Measurements from ENCODE around the gene IL22. TPM values are rescaled to one million over a fixed set of nuclear protein-coding genes. Genes with fewer than 3 reads are reported as not detected.
"Not testable (repeated sequence)": the region's sequence is repeated elsewhere in the genome, so short reads cannot be mapped to it uniquely, and the experiment has no call there.

IL22 gene
- total RNA-seq, 5 donors from 2014 or later (not counting 1 experiment from before 2014, with no cell fraction given), result 0.63 TPM; not detected in 4

DNA sequence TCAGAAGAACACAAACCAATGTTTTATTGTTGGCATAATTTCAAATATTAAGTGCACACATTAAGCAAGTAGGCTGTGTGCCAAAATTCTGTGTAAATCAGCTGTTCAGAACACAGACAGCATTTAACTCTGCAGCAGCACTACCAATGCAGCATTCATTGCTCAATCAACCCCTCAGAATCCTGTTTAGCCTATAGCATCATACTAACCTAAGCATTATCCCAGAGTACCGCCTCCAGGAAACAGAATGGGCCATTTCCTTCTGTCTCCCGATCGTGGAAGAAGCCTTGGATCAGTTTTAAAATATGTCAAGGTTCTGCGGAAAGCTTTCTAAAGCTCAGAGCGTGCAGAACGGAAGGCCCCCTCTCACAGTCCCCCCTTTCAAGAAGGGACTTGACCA, 31.1 kb downstream of the IL22 start:
- H3K27ac Mint-ChIP-seq, result no peak overlapping the region
- CTCF ChIA-PET, result interaction anchor here (0.5 to 4.4 kb wide), 29 partner anchors 10 to 614 kb away, joined by 3 to 69 read pairs (median 4); partner anchors contain the start of gene MDM1 (in 1 of the 2)
- WGBS (ENCODE audit: insufficient coverage), result 88% methylated on average over 6 of the region's 6 CpGs

DNA sequence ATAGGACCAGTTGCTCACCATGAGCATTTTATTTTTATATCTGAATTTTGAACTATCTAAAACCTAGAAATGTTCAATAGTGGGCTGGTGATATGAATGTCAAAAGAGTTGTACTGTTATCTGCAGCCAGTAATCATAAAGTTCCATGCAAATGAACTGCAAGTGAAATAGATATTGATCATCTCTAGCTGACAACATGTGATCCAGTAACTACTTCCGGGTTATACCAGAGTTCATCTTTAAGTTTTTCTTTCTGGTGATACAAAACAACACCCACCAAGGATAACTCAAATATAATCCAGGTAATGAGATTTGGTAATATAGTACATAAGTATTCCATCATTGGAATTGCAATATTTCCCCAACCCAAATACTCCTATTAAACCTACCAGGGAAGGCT, 31.9 kb downstream of the IL22 start:
- ChIA-PET POLR2A (no interaction called here), CTCF (interaction anchor here (0.6 to 2.5 kb wide), 3 partner anchors 18 to 99 kb away, joined by 4 to 21 read pairs (median 12); no protein-coding TSS in a partner anchor)
- peaks cover 0 to 4% of the 10 kb centered on the region in 2 experiments for H3K4me1 ChIP-seq (ENCODE audit: control insufficient read depth in 1 of 2, extremely low read depth in 1 of 2, insufficient read depth in 2 of 2, low read length in 2 of 2)
- Mint-ChIP-seq H3K36me3 (no peaks in the 10 kb centered on the region), H3K27ac (no peak overlapping the region), H3K27me3 (peaks cover 4 to 6% of the 10 kb centered on the region in 2 donors), H3K9me3 (no peaks in the 10 kb centered on the region), H3K4me3 (no peak overlapping the region), H3K4me1 (peaks cover 7 to 17% (median 8%) of the 10 kb centered on the region in 3 donors)
- no peaks in the 10 kb centered on the region for H3K9me3 ChIP-seq
- ATAC-seq (replicated peaks in 1 of 4), result no peak
- no peak for DNase-seq
- H3K36me3 ChIP-seq (ENCODE audit: control insufficient read depth in 2 of 2, extremely low read depth in 1 of 2, insufficient read depth in 1 of 2, low read length in 1 of 2), result no peaks in the 10 kb centered on the region
- no peak overlapping the region for H3K4me3 ChIP-seq (ENCODE audit: control insufficient read depth in 1 of 2, extremely low read depth in 1 of 2, low read length in 1 of 2)
- WGBS (ENCODE audit: insufficient coverage), result no CpG with 5 or more reads among the region's 1 CpG
- no peaks in the 10 kb centered on the region for H3K27me3 ChIP-seq (replicated peaks in 1 of 2; ENCODE audit: control insufficient read depth in 2 of 2, extremely low read depth in 1 of 2, insufficient read depth in 2 of 2, low read length in 1 of 2)
- no peak overlapping the region for H3K27ac ChIP-seq (ENCODE audit: low read length)

More for the DNA sequence above, 31.1 kb downstream of the IL22 start:
- no peak for ATAC-seq (replicated peaks in 1 of 4)
- POLR2A ChIA-PET, result interaction anchor here in 1 of 2 donors (0.5 to 0.6 kb wide), 2 partner anchors 182 to 490 kb away, joined by 4 read pairs; no protein-coding TSS in a partner anchor
- H3K4me3 Mint-ChIP-seq, result no peak overlapping the region
- no peak for DNase-seq
- H3K27me3 ChIP-seq (replicated peaks in 1 of 2; ENCODE audit: control insufficient read depth in 2 of 2, extremely low read depth in 1 of 2, insufficient read depth in 2 of 2, low read length in 1 of 2), result no peaks in the 10 kb centered on the region
- H3K4me3 ChIP-seq (ENCODE audit: control insufficient read depth in 1 of 2, extremely low read depth in 1 of 2, low read length in 1 of 2), result no peak overlapping the region
- peaks cover 7 to 17% (median 8%) of the 10 kb centered on the region in 3 donors for H3K4me1 Mint-ChIP-seq
- H3K9me3 ChIP-seq, result no peaks in the 10 kb centered on the region
- H3K36me3 ChIP-seq (ENCODE audit: control insufficient read depth in 2 of 2, extremely low read depth in 1 of 2, insufficient read depth in 1 of 2, low read length in 1 of 2), result no peaks in the 10 kb centered on the region
- H3K36me3 Mint-ChIP-seq, result no peaks in the 10 kb centered on the region
- peaks cover 0 to 4% of the 10 kb centered on the region in 2 experiments for H3K4me1 ChIP-seq (ENCODE audit: control insufficient read depth in 1 of 2, extremely low read depth in 1 of 2, insufficient read depth in 2 of 2, low read length in 2 of 2)
- no peak overlapping the region for H3K27ac ChIP-seq (ENCODE audit: low read length)
- no peaks in the 10 kb centered on the region for H3K9me3 Mint-ChIP-seq
- H3K27me3 Mint-ChIP-seq, result peaks cover 4 to 6% of the 10 kb centered on the region in 2 donors

DNA sequence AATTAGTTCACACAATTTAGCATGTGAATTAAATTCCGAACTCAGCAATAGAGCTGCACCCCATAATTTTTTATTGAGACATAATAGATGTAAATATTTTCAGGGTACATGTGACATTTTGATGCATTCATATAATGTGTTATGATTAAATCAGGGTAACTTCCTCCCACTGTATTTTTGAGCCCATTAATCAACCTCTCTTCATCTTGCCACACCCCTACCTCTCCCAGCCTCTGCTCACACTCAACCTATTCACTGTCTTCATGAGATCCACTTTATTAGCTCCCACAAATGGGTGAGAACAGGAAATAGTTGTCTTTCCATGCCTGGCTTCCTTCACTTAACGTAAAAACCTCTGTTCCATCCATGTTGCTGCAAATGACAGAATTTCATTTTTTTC, 42.5 kb downstream of the IL22 start:
- no CpG with 5 or more reads among the region's 2 CpGs for WGBS (ENCODE audit: insufficient coverage)
- Histone ChIP-seq H3K4me3 (ENCODE audit: control insufficient read depth in 1 of 2, extremely low read depth in 1 of 2, low read length in 1 of 2) (no peak overlapping the region), H3K4me1 (ENCODE audit: control insufficient read depth in 1 of 2, extremely low read depth in 1 of 2, insufficient read depth in 2 of 2, low read length in 2 of 2) (no peaks in the 10 kb centered on the region), H3K27ac (ENCODE audit: low read length) (no peak overlapping the region), H3K36me3 (ENCODE audit: control insufficient read depth in 2 of 2, extremely low read depth in 1 of 2, insufficient read depth in 1 of 2, low read length in 1 of 2) (no peaks in the 10 kb centered on the region), H3K9me3 (no peaks in the 10 kb centered on the region), H3K27me3 (replicated peaks in 1 of 2; ENCODE audit: control insufficient read depth in 2 of 2, extremely low read depth in 1 of 2, insufficient read depth in 2 of 2, low read length in 1 of 2) (no peaks in the 10 kb centered on the region)
- Mint-ChIP-seq H3K36me3 (no peaks in the 10 kb centered on the region), H3K27me3 (no peaks in the 10 kb centered on the region), H3K4me3 (no peak overlapping the region), H3K9me3 (no peaks in the 10 kb centered on the region), H3K27ac (peak overlapping the region in 1 of 2 donors; percentile 40), H3K4me1 (peaks cover 6 to 15% (median 11%) of the 10 kb centered on the region in 3 donors)
- DNase-seq (no peak), ATAC-seq (replicated peaks in 1 of 4) (no peak)
- ChIA-PET POLR2A (no interaction called here), CTCF (no interaction called here)

DNA sequence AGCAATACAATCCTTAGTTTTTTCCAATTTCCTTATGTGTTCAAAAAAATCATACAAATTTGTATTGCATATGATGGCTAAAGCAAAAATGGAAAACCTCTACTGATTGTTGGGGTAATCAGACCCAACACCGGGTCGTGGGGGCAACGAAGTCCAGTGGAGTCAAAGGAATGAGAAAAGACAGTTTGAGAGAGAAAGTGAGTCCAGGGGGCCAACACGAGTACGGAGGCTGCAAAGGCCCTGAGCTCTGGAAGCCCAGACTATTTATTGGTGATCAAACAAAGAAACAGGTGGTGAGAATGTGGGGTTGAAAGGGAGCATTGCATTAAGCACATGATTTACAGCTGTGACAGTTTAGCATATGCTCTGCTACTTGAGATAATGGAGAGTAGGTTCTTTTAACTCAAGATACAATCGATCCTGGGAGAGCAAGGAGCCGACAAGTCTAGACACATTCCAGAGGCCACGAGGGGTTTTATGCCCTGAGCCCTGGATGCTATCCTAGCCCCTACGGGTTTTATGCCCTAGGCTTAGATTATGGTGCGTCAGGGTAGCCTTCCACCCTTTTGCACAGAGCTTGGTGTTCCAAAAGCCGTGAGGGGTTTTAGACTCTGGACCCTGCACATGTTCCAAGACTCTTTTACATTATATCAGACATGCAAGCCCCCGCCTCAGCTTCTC, 44.2 kb downstream of the IL22 start:
- ATAC-seq (replicated peaks in 1 of 4); H3K27me3 Mint-ChIP-seq; H3K4me3 ChIP-seq (ENCODE audit: control insufficient read depth in 1 of 2, extremely low read depth in 1 of 2, low read length in 1 of 2); H3K4me1 ChIP-seq (ENCODE audit: control insufficient read depth in 1 of 2, extremely low read depth in 1 of 2, insufficient read depth in 2 of 2, low read length in 2 of 2); H3K9me3 Mint-ChIP-seq; H3K4me3 Mint-ChIP-seq; DNase-seq; H3K27ac Mint-ChIP-seq; H3K36me3 ChIP-seq (ENCODE audit: control insufficient read depth in 2 of 2, extremely low read depth in 1 of 2, insufficient read depth in 1 of 2, low read length in 1 of 2); H3K27me3 ChIP-seq (replicated peaks in 1 of 2; ENCODE audit: control insufficient read depth in 2 of 2, extremely low read depth in 1 of 2, insufficient read depth in 2 of 2, low read length in 1 of 2); H3K9me3 ChIP-seq; H3K36me3 Mint-ChIP-seq; H3K27ac ChIP-seq (ENCODE audit: low read length); POLR2A ChIA-PET: not testable (repeated sequence)
- peaks cover 6 to 15% (median 11%) of the 10 kb centered on the region in 3 donors for H3K4me1 Mint-ChIP-seq
- CTCF ChIA-PET, result interaction anchor here in 1 of 2 donors (1.4 kb wide), 1 partner anchor 14 kb away, joined by 3 read pairs; no protein-coding TSS in a partner anchor
- WGBS (ENCODE audit: insufficient coverage), result 89% methylated on average over 8 of the region's 12 CpGs

DNA sequence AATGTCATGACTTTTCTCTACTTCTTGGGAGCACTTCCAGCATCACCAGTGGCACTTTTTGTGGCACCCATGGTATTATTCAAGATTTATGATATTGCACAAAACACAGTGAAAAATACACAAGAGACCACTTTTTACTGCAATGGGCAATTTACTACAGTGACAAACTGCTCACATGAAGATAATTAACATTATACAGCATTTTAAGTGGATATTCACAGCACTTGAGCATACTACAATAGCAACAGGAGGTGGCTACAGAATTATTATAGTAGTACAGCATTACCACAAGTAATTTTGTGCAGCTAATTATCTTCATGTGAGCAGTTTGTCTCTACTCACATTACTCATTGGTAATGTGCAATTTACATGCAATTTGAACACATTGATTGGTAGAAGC, 46.1 kb downstream of the IL22 start:
- no peak overlapping the region for H3K4me3 Mint-ChIP-seq
- H3K9me3 Mint-ChIP-seq, result no peaks in the 10 kb centered on the region
- no peak overlapping the region for H3K27ac Mint-ChIP-seq
- no peak for DNase-seq
- H3K27me3 Mint-ChIP-seq, result no peaks in the 10 kb centered on the region
- H3K9me3 ChIP-seq, result no peaks in the 10 kb centered on the region
- H3K27me3 ChIP-seq (replicated peaks in 1 of 2; ENCODE audit: control insufficient read depth in 2 of 2, extremely low read depth in 1 of 2, insufficient read depth in 2 of 2, low read length in 1 of 2), result no peaks in the 10 kb centered on the region
- no peak overlapping the region for H3K27ac ChIP-seq (ENCODE audit: low read length)
- H3K4me1 ChIP-seq (ENCODE audit: control insufficient read depth in 1 of 2, extremely low read depth in 1 of 2, insufficient read depth in 2 of 2, low read length in 2 of 2), result peaks cover 0 to 14% of the 10 kb centered on the region in 2 experiments
- ATAC-seq (replicated peaks in 1 of 4), result no peak
- CTCF ChIA-PET, result no interaction called here
- POLR2A ChIA-PET, result no interaction called here
- H3K4me3 ChIP-seq (ENCODE audit: control insufficient read depth in 1 of 2, extremely low read depth in 1 of 2, low read length in 1 of 2), result no peak overlapping the region
- H3K36me3 ChIP-seq (ENCODE audit: control insufficient read depth in 2 of 2, extremely low read depth in 1 of 2, insufficient read depth in 1 of 2, low read length in 1 of 2), result no peaks in the 10 kb centered on the region
- no peaks in the 10 kb centered on the region for H3K36me3 Mint-ChIP-seq
- H3K4me1 Mint-ChIP-seq, result peaks cover 21 to 30% (median 24%) of the 10 kb centered on the region in 3 donors

DNA sequence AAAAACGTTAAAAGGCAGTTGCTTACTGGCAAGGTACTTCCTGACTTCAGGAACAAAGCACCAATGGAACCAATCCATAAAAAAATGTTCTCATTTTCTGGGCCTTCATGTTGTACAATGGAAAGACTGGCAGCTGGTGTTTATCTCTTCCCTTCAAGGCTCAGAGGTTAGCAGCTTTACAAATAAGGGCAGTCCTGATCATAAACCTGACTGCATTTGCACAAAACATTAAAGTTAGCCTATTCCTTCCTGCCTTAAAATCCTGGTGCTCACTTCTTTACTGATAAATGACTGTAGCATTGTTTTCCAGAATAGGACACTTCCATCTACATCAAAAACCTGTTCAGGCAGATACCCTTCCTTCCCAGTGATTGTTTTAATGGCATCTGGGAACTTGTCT, 47.0 kb downstream of the IL22 start:
- Mint-ChIP-seq H3K4me3 (no peak overlapping the region), H3K9me3 (no peaks in the 10 kb centered on the region), H3K27me3 (no peaks in the 10 kb centered on the region), H3K27ac (no peak overlapping the region), H3K36me3 (no peaks in the 10 kb centered on the region), H3K4me1 (peaks cover 18 to 28% (median 20%) of the 10 kb centered on the region in 3 donors)
- peaks cover 0 to 15% of the 10 kb centered on the region in 2 experiments for H3K4me1 ChIP-seq (ENCODE audit: control insufficient read depth in 1 of 2, extremely low read depth in 1 of 2, insufficient read depth in 2 of 2, low read length in 2 of 2)
- CTCF ChIA-PET, result no interaction called here
- no peaks in the 10 kb centered on the region for H3K27me3 ChIP-seq (replicated peaks in 1 of 2; ENCODE audit: control insufficient read depth in 2 of 2, extremely low read depth in 1 of 2, insufficient read depth in 2 of 2, low read length in 1 of 2)
- no peak for ATAC-seq (replicated peaks in 1 of 4)
- POLR2A ChIA-PET, result interaction anchor here in 1 of 2 donors (0.6 kb wide), 1 partner anchor 1051 kb away, joined by 3 read pairs; no protein-coding TSS in a partner anchor
- no peak for DNase-seq
- H3K9me3 ChIP-seq, result no peaks in the 10 kb centered on the region
- WGBS (ENCODE audit: insufficient coverage), result no CpG with 5 or more reads among the region's 1 CpG
- no peak overlapping the region for H3K4me3 ChIP-seq (ENCODE audit: control insufficient read depth in 1 of 2, extremely low read depth in 1 of 2, low read length in 1 of 2)
- H3K36me3 ChIP-seq (ENCODE audit: control insufficient read depth in 2 of 2, extremely low read depth in 1 of 2, insufficient read depth in 1 of 2, low read length in 1 of 2), result no peaks in the 10 kb centered on the region
- no peak overlapping the region for H3K27ac ChIP-seq (ENCODE audit: low read length)

Data from T-cell (primary cell).